Epidermal melanocyte (primary cell): ENCODE results near the gene MAP3K7CL.

Experiments
- DNase-seq: peaks from one replicate; pipeline ENCODE4 v3.0.0; 2011; ENCODE audit warnings: low spot score; ENCODE audit not compliant: insufficient read length

The MAP3K7CL gene, protein sequence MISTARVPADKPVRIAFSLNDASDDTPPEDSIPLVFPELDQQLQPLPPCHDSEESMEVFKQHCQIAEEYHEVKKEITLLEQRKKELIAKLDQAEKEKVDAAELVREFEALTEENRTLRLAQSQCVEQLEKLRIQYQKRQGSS

DNA sequence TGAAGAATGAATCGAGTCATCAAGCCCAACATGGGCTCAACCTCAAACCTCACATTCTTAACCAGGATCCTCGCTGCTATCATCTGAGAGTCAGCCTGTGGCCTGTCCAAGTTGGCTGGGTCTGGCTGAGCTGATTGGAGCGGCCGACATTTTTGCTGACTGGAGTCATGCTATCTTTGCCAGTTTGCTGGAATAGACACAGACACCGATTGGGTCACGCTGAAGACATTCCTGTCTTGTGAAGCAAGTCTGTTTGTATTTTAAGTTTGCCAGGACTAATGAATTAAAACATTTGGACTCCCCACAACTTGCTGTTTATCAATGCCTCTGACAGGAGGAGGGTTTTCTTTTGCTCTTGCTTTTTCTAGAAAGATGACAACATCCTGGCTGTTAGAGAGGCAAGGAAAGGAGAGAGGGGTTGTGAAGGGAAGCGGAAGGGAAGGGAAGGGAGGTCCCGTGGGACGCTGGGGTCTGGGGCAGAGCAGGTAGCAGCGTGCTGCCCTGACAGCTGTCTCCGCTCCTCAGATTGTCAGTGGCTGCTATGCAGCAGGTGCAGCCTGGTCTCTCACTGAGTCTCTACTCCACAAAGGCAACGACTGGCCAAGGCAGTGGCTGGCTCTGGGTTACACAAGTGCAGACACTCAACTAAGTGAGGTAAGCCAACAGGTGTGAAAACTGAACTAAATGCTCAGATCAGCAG, at the start of gene MAP3K7CL:
Gene MAP3K7CL (plus strand): TSS at position 375 of the 700 bp plus-strand sequence. CDS start 2,701 bp downstream, outside the sequence.
- DNase-seq, result peak; percentile 60

- no peak for DNase-seq
Observed at GRCh38 chr21:29082046-29082815, 48.2 kb upstream of the MAP3K7CL start.

- DNase-seq, result no peak
Observed at GRCh38 chr21:29083306-29083705, 47.1 kb upstream of the MAP3K7CL start.

DNA sequence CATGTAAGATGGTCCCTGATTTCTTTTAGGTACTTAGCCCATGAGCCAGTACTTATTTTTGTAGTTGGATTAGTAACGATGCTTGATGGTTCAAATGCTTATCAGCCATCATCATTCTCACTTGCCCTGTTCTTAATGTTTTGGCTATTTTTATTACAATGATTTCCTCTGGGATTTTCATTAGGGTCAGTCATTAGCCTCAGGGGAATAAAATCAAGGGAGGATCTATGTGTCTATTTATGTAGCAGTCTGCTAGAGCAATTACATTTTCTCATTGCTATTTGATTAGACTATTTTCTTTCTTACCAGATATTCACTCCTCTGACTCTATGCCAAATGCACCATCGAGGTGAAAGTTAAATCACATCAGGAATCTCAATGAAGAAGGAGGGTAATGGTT, 46.1 kb upstream of the MAP3K7CL start:
- DNase-seq, result no peak

DNA sequence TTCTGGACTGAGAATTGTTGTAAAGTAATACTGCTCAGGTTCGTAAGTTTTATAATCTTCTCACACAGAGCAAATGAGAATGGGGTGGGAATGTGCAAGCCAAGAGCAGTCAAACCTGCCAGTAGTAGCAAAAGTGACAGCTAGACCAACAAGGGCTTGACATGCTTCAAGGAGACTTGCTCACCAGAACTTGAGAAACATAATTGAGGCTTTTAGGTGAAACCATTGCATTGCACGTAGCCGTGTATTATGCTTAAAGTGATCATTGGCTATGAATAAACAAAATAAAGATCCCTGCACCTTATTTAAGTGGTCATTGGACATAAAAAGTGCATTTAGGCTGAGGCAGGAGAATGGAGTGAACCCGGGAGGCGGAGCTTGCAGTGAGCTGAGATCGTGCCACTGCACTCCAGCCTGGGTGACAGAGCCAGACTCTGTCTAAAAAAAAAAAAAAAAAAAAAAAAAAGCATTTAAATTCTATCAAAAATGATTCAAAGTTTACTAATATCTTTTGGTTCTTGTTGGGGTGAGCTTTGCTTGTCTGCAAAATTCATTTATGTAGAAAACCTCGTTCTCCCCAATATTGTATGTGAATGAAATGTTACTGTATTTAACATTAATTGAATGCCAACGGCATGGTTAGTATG, 45.2 kb upstream of the MAP3K7CL start:
- DNase-seq, result no peak

DNA sequence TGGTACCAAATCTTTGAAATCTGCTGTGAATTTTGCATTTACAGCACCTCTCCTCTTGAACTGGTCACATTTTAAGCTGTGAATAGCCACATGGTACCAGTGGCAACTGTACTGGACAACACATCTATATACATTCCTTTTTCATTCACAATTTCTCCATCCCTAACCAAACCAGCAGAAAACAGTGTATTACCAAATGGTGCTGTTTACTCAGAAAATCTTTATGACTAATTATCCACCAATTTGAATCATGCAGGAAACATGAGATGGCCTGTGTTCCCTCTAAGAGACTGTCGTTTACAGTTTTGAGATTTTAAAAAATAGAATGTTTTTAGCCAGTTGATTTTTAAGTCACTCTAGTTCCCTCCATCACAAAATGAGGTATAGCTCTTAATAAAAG, 39.4 kb upstream of the MAP3K7CL start:
- peak; percentile 39 for DNase-seq

DNA sequence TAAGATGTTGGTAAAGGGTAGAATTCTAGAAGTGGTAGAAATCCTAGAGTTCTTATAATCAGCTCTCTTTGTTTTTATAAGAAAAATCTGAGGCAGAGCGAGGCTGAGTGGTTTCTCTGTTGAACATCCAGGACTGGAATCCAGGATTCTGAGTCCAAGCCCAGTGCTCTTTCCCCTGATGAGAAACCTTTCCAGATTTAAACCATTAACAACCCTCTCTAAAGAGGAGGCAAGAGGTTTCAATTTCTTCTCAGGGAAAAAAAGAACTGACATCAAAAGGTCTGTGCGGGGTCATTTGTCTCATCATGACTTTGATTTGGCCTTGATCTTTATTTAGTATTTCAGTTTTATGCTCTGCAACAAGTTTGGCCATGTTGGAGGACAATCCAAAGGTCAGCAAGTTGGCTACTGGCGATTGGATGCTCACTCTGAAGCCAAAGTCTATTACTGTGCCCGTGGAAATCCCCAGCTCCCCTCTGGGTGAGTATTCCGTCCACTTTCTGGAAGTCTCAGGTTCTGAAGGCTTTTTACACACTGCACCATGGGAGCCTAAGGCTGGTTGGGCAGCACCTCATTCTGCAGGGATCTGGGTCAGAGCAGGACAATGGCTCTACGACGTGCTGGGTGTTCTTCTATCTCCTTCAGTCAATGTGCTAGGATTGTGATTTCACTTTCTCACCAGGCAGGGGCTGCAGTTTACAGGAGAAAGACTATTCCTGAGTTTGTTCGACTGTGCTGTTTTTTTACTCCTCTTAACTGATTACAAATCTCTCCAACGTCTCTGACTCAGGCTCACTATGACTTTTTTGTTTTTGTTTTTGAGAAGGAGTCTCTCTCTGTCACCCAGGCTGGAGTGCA, 38.1 kb upstream of the MAP3K7CL start:
- no peak for DNase-seq

DNA sequence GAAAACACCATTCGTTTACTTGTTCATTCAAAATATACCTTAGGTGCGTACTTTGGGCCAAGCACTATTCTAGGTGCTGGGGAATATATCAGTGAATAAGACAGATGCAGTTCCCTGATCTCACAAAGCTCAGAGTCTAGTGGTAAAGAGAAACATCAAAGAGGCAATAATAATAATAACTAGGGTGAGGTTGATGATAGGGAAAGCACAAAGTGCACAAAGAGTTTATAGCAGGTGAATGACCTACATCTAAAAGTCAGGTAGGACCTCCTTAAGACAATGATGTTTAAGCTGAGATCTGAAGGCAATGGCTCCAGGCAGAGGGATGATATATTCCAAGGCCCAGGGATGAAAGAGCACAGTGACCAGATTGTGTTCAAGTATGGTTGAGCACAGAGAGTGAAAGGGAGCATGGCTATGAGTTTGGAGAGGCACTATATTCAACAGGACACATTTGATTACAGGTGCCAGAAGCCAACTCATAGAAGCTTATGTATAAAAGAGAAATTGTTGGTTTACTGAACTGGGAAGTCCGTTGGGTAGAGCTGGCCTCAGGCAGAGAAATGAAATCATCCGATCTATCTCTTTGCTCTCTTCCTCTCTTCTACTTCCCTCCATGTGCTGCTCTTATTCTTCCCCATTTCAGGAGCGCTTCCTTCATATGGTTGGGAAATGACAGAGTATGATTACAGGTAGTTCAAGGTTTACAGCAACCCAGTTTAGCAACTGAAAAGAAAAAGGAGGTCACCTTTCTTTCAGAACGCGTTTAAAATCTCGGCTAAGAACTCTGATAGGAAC, 34.0 kb upstream of the MAP3K7CL start:
- no peak for DNase-seq

DNA sequence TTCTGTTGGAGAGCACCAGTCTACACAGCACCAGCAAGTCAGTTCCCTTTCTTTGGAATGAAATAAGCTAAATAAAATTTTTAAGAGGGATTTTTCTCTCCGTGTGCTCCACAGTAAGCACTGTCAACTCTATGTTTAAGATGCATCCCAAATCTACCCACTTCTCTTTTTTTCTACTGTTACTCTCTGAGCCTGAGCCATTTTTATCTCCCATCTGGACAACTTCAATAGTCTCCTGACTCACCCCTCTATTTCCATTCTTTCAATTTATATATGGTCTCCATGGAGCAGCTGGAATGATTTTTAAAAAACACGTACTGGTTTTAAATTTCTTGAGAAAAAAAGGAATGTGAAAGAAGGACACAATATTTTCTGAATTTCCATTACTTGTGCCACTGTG, 32.3 kb upstream of the MAP3K7CL start:
- no peak for DNase-seq

DNA sequence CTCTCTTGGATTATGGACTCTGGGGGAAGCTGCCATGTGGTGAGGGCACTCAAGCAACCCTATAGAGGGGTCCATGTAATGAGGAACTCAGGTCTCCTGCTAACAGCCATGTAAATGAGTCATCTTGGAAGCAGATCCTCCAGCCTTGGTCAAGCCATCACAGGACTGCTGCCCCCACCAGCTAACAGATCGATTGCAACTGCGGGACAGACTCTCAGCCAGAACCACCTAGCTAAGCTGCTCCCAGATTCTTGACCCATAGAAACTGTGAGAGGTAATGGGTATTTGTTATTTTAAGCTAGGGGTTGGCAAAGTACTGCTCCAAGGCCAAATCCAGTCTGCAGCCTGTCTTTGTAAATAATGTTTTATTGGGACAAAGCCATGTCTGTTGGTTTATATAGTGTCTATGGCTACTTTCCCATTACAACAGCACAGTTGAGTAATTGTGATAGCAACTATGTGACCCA, 27.6 kb upstream of the MAP3K7CL start:
- DNase-seq, result no peak

DNA sequence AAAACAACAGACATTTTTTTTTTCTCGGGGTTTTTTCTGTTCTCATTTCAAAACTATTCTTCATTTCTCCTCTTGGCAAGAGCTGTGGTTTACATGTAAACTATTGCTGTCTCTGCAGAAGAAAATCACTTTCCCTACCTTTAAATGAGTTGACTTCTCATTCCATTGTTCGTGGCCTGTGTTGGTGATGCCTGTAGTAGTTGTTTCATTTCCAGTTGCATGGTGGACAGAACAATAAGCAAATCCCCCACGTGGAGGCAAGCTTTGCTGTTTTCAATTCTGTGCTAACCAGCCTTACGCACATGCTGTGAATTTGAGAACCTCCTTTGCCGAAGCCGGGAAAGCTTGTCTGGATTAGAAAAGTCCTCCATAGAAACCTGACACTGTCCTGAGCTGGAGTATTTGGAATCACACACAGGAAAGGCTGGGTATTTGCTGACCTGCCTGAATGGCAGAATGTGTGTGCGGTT, 26.2 kb upstream of the MAP3K7CL start:
- no peak for DNase-seq

GRCh38 chr21:29105218-29105617, 25.2 kb upstream of the MAP3K7CL start:
- no peak for DNase-seq

GRCh38 chr21:29114765-29115500, 15.5 kb upstream of the MAP3K7CL start:
- DNase-seq, result no peak

GRCh38 chr21:29115899-29116298, 14.5 kb upstream of the MAP3K7CL start:
- no peak for DNase-seq

- DNase-seq, result no peak
Observed at GRCh38 chr21:29117372-29117955, 13.0 kb upstream of the MAP3K7CL start.

GRCh38 chr21:29121759-29122158, 8.7 kb upstream of the MAP3K7CL start:
- DNase-seq, result no peak

DNA sequence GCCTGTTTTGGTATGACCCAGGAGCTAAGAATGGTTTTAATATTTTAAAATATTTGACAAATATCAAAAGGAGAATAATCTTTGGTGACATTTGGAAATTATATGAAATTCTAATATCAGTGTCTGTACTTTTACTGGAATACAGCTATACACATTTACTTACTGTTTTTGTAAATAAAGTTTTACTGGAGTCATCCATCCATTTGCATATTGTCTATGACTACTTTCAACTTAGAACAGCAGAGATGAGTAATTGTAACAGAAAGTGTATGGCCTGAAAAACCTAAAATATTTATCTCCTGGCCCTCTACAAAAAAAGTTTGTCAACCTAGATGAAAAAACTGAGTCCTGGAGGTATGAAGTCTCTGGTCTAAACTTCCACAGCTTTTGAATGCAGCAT, 5.8 kb upstream of the MAP3K7CL start:
- DNase-seq, result no peak

GRCh38 chr21:29125191-29125590, 5.3 kb upstream of the MAP3K7CL start:
- no peak for DNase-seq

GRCh38 chr21:29125979-29126378, 4.5 kb upstream of the MAP3K7CL start:
- DNase-seq, result no peak
